ENCODE data around the gene TRAPPC13. TPM values are rescaled to one million over a fixed set of nuclear protein-coding genes. Genes with fewer than 3 reads are reported as not detected.

The TRAPPC13 gene
- total and polyA plus RNA-seq, 2 donors (not counting 1 experiment from before 2014, with no cell fraction given) = 10.6 to 18.8 TPM

DNA sequence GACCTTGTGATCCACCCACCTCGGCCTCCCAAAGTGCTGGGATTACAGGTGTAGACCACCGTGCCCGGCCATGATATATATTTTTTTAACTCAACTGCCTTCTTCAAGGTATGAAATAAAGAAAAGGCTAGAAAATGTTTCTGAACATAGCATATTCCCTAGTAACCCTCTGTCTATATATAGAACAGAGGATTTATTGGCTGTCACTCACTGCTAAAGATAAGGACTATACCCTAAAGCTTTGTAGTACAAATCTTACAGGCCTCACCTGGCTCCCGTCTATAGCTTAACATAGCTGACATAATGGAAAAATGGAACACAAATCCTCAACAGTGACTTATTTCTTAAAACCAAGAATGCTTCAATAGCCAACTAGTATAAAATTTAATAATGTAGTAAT is 82.8 kb downstream of the TRAPPC13 start:
- TF ChIP-seq EZH2 (IDR thresholded peaks at IDR 0.05; ENCODE audit: borderline replicate concordance, insufficient read depth, low read depth, low read length, poor library complexity, severe bottlenecking) = no peak
- TF ChIP-seq, protein P1, sequence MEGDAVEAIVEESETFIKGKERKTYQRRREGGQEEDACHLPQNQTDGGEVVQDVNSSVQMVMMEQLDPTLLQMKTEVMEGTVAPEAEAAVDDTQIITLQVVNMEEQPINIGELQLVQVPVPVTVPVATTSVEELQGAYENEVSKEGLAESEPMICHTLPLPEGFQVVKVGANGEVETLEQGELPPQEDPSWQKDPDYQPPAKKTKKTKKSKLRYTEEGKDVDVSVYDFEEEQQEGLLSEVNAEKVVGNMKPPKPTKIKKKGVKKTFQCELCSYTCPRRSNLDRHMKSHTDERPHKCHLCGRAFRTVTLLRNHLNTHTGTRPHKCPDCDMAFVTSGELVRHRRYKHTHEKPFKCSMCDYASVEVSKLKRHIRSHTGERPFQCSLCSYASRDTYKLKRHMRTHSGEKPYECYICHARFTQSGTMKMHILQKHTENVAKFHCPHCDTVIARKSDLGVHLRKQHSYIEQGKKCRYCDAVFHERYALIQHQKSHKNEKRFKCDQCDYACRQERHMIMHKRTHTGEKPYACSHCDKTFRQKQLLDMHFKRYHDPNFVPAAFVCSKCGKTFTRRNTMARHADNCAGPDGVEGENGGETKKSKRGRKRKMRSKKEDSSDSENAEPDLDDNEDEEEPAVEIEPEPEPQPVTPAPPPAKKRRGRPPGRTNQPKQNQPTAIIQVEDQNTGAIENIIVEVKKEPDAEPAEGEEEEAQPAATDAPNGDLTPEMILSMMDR (IDR thresholded peaks at IDR 0.05) = no peak
- Mint-ChIP-seq H3K4me3 (no peak overlapping the region), H3K27ac (no peak overlapping the region), H3K27me3 (no peaks in the 10 kb centered on the region), H3K9me3 (ENCODE audit: insufficient read depth) (no peaks in the 10 kb centered on the region), H3K4me1 (no peaks in the 10 kb centered on the region)
- Histone ChIP-seq H3K79me2 (ENCODE audit: control insufficient read depth, insufficient read depth, low read length) (no peaks in the 10 kb centered on the region), H3K9me3 (ENCODE audit: control extremely low read depth in 1 of 3, control insufficient read depth in 2 of 3, insufficient read depth in 1 of 3, low read length in 2 of 3) (no peaks in the 10 kb centered on the region), H3K4me2 (replicated peaks; ENCODE audit: low read depth, low read length, poor library complexity, severe bottlenecking) (no peak overlapping the region), H3K4me3 (ENCODE audit: control extremely low read depth in 1 of 5, extremely low read depth in 1 of 5, insufficient read depth in 1 of 5, low read depth in 2 of 5, low read length in 4 of 5) (no peak overlapping the region), H2AFZ (ENCODE audit: insufficient read depth, low read depth, low read length, poor library complexity, severe bottlenecking) (no peak overlapping the region), H3K4me1 (ENCODE audit: control insufficient read depth in 2 of 2, insufficient read depth in 2 of 2, low read length in 2 of 2) (no peaks in the 10 kb centered on the region), H3K36me3 (replicated peaks in 1 of 2; ENCODE audit: control extremely low read depth in 1 of 2, control insufficient read depth in 1 of 2, extremely low read depth in 1 of 2, insufficient read depth in 2 of 2, low read length in 1 of 2) (peaks cover 9 to 17% of the 10 kb centered on the region in 2 experiments), H3K27me3 (replicated peaks in 1 of 4; ENCODE audit: control extremely low read depth in 1 of 4, control insufficient read depth in 3 of 4, insufficient read depth in 4 of 4, low read length in 3 of 4) (no peaks in the 10 kb centered on the region), H4K20me1 (ENCODE audit: control insufficient read depth, insufficient read depth, low read length, poor library complexity, severe bottlenecking) (no peaks in the 10 kb centered on the region), H3K9ac (ENCODE audit: low read length) (no peak overlapping the region), H3K27ac (ENCODE audit: low read length in 2 of 2) (no peak overlapping the region)
- intact Hi-C loops (cut with micrococcal nuclease) = no loop called here
- DNase-seq = no peak
- no peak for ATAC-seq (ENCODE audit: low read depth)
- CTCF ChIA-PET = no interaction called here
- no CpG with 5 or more reads among the region's 4 CpGs for WGBS (ENCODE audit: insufficient coverage)
- POLR2A ChIA-PET = no interaction called here

- Histone ChIP-seq H3K4me2 (replicated peaks; ENCODE audit: low read depth, low read length, poor library complexity, severe bottlenecking) (no peak overlapping the region), H3K9ac (ENCODE audit: low read length) (no peak overlapping the region), H3K27ac (ENCODE audit: low read length in 2 of 2) (no peak overlapping the region), H3K36me3 (replicated peaks in 1 of 2; ENCODE audit: control extremely low read depth in 1 of 2, control insufficient read depth in 1 of 2, extremely low read depth in 1 of 2, insufficient read depth in 2 of 2, low read length in 1 of 2) (peaks cover 9 to 17% of the 10 kb centered on the region in 2 experiments), H3K79me2 (ENCODE audit: control insufficient read depth, insufficient read depth, low read length) (no peaks in the 10 kb centered on the region), H3K4me1 (ENCODE audit: control insufficient read depth in 2 of 2, insufficient read depth in 2 of 2, low read length in 2 of 2) (no peaks in the 10 kb centered on the region), H3K27me3 (replicated peaks in 1 of 4; ENCODE audit: control extremely low read depth in 1 of 4, control insufficient read depth in 3 of 4, insufficient read depth in 4 of 4, low read length in 3 of 4) (no peaks in the 10 kb centered on the region), H4K20me1 (ENCODE audit: control insufficient read depth, insufficient read depth, low read length, poor library complexity, severe bottlenecking) (no peaks in the 10 kb centered on the region), H3K4me3 (ENCODE audit: control extremely low read depth in 1 of 5, extremely low read depth in 1 of 5, insufficient read depth in 1 of 5, low read depth in 2 of 5, low read length in 4 of 5) (no peak overlapping the region), H3K9me3 (ENCODE audit: control extremely low read depth in 1 of 3, control insufficient read depth in 2 of 3, insufficient read depth in 1 of 3, low read length in 2 of 3) (no peaks in the 10 kb centered on the region), H2AFZ (ENCODE audit: insufficient read depth, low read depth, low read length, poor library complexity, severe bottlenecking) (no peak overlapping the region)
- Mint-ChIP-seq H3K27me3 (no peaks in the 10 kb centered on the region), H3K4me1 (no peaks in the 10 kb centered on the region), H3K9me3 (ENCODE audit: insufficient read depth) (no peaks in the 10 kb centered on the region), H3K4me3 (no peak overlapping the region), H3K27ac (no peak overlapping the region)
- ATAC-seq (ENCODE audit: low read depth) (no peak), DNase-seq (no peak)
- POLR2A ChIA-PET = no interaction called here
- 100% methylated on average over 3 of the region's 4 CpGs for WGBS (ENCODE audit: insufficient coverage)
- no peak for TF ChIP-seq EZH2 (IDR thresholded peaks at IDR 0.05; ENCODE audit: borderline replicate concordance, insufficient read depth, low read depth, low read length, poor library complexity, severe bottlenecking)
- TF ChIP-seq, protein P1 (IDR thresholded peaks at IDR 0.05) = no peak
- intact Hi-C loops (cut with micrococcal nuclease) = no loop called here
- CTCF ChIA-PET = no interaction called here
Observed at GRCh38 chr5:65708145-65708544, 83.3 kb downstream of the TRAPPC13 start.

Small RNA genes lying within 50 kb of the gene (small RNA-seq; reads per million reads assigned to genes)
- not detected for gene RNU6-540P (ENCODE audit: insufficient read length, low read depth, low replicate concordance)

Other genes starting within 250 kb of the TRAPPC13 start
- gene ADAMTS6, start 143.1 kb upstream of the TRAPPC13 start, total RNA-seq = 11.9 and 12.3 TPM in 2 replicates
- 3.6 and 4.1 TPM in 2 replicates for gene ADAMTS6, start 143.1 kb upstream of the TRAPPC13 start, polyA plus RNA-seq
- 18.4 and 21.0 TPM in 2 replicates for gene CENPK, start 61.9 kb upstream of the TRAPPC13 start, total RNA-seq
- 2.6 and 6.4 TPM in 2 replicates for gene CENPK, start 61.9 kb upstream of the TRAPPC13 start, polyA plus RNA-seq
- 89.4 and 91.0 TPM in 2 replicates for gene PPWD1, start 61.7 kb upstream of the TRAPPC13 start, total RNA-seq
- 17.7 and 34.5 TPM in 2 replicates for gene PPWD1, start 61.7 kb upstream of the TRAPPC13 start, polyA plus RNA-seq
- 21.0 and 26.1 TPM in 2 replicates for gene TRIM23, start 694 bp upstream of the TRAPPC13 start, total RNA-seq
- gene TRIM23, start 694 bp upstream of the TRAPPC13 start, polyA plus RNA-seq = 3.1 and 5.8 TPM in 2 replicates
- gene SHLD3, start within 50 bp of the TRAPPC13 start, total RNA-seq = 6.3 and 6.7 TPM in 2 replicates
- gene SHLD3, start within 50 bp of the TRAPPC13 start, polyA plus RNA-seq = 3.7 and 4.7 TPM in 2 replicates
- gene SGTB, start 97.1 kb downstream of the TRAPPC13 start, total RNA-seq = 5.5 and 7.3 TPM in 2 replicates
- 1.8 and 2.7 TPM in 2 replicates for gene SGTB, start 97.1 kb downstream of the TRAPPC13 start, polyA plus RNA-seq
- 6.8 and 8.4 TPM in 2 replicates for gene NLN, start 97.2 kb downstream of the TRAPPC13 start, total RNA-seq
- 1.1 and 1.7 TPM in 2 replicates for gene NLN, start 97.2 kb downstream of the TRAPPC13 start, polyA plus RNA-seq

Data from B cell (primary cell).